Measurements from ENCODE around the gene HEPN1.

DNA sequence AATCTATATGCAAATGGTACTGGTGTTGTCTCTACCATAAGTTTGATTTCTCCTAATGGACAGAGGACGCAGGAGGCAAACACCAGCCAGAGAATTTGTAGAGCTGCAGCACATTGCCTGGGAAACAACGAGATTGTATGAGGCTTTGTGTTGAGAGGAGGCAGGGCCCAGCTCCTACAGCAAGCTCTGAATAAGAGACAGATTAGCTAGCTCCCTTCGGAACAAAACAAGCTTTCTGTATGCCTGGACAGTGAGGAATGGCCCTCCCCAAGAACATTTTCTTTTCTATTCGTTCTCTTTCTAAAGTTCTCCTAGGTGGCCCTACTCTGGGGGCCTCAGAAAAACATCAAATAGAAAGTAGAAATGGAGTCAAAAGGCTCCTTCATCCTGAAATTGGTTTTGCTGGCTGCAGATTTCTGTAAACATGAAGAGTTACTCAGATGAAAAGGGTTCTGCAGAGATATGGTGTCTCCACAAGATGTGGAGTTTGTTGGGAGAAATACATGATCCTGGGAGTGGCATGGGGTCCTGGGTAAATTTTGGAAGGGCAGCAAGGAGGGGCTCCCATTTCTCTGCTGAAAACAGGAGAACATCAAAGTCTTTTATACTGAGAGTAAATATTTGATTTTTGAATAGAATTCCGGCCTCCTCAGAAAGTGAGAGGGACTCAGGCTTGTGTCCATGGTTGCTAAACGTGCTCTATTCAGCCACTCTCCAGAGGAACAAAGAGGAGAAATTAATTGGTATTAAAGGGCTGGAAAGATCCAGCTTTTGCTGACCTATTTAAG is 23.6 kb downstream of the HEPN1 start:
- TF ChIP-seq CTCF (IDR thresholded peaks at IDR 0.05; ENCODE audit: low read length): no peak
- no peak for TF ChIP-seq EZH2 (IDR thresholded peaks at IDR 0.05; ENCODE audit: borderline replicate concordance, low read length)
